Transverse colon (tissue), 4 donors: ENCODE measurements around the gene GAB2. TPM values are rescaled to one million over a fixed set of nuclear protein-coding genes. Genes with fewer than 3 reads are reported as not detected.

Source experiments
- DNase-seq: peaks from one replicate; pipeline ENCODE4 v3.0.0-alpha.2; 2019
- H3K27ac ChIP-seq, 4 donors: fragments of 200-600 bp; sonication (generic); 2 replicates each; pipeline ENCODE4 v1.5.1; 2016 to 2018; ENCODE audit warnings: inconsistent platforms in 4 of 4
- H3K27me3 ChIP-seq: fragments of 200-600 bp; sonication (generic); 2 replicates; pipeline ENCODE4 v1.5.1; 2017; ENCODE audit warnings: inconsistent platforms
- H3K36me3 ChIP-seq, 4 donors: fragments of 200-600 bp; sonication (generic); 2 replicates each; pipeline ENCODE4 v1.5.1; 2017 to 2019; ENCODE audit warnings: inconsistent platforms in 4 of 4
- H3K4me1 ChIP-seq, 4 donors: fragments of 200-600 bp; sonication (generic); 2 replicates each; pipeline ENCODE4 v1.5.1; 2017 to 2020; ENCODE audit warnings: inconsistent platforms in 4 of 4
- H3K4me3 ChIP-seq, 4 donors: fragments of 200-600 bp; sonication (generic); 1 replicate in 1 of 4; 2 replicates in 3 of 4; pipeline versions ENCODE4 v1.5.1 to v1.6.1; 2017 to 2019; ENCODE audit warnings: inconsistent platforms in 4 of 4
- H3K9me3 ChIP-seq, 2 donors: fragments of 200-600 bp; sonication (generic); 2 replicates each; pipeline ENCODE4 v1.5.1; 2017 to 2019; ENCODE audit warnings: inconsistent platforms in 2 of 2
- EP300 ChIP-seq: sonication (generic); formaldehyde crosslinking; IDR thresholded peaks from one replicate; pipeline ENCODE4 v1.6.1; 2017; ENCODE audit warnings: antibody characterized with exemption, low read depth
- POLR2A ChIP-seq: fragments of 450-650 bp; IDR thresholded peaks from one replicate; pipeline ENCODE4 v1.6.1; 2016; ENCODE audit warnings: antibody characterized with exemption, mild to moderate bottlenecking, moderate library complexity
- POLR2AphosphoS5 ChIP-seq, 3 donors: sonication (generic); formaldehyde crosslinking; IDR thresholded peaks; one replicate each; pipeline ENCODE4 v1.6.1; 2016; ENCODE audit warnings: antibody characterized with exemption in 3 of 3
- WGBS, 2 donors: methylation state at CpG; one replicate each; pipeline ENCODE4 v1.1.5; 2018; ENCODE audit warnings: low coverage in 1 of 2; 5-methylcytosine and 5-hydroxymethylcytosine counted together
- in situ Hi-C, 4 donors: fragments of 200-750 bp; cut with MboI; loops; one replicate each; pipeline versions ENCODE4 v1.15.0 to v1.15.1; 2017; ENCODE audit warnings: low sequenced_read_pairs in 3 of 4, low pct_ligation_motif_present in 1 of 4, low pct_unique_long_range_greater_than_20kb in 1 of 4
- intact Hi-C: fragments of 100-400 bp; cut with DNase I; formaldehyde crosslinking; loops from one replicate; pipeline ENCODE4 v1.15.1; 2023; ENCODE audit warnings: low total_unique reads
- total RNA-seq, 4 donors: library from RNA; depleted of rRNA; stranded (reverse); fragments of >200 nt; gene quantifications; one replicate each; pipeline ENCODE4 v1.1.0, GENCODE V29; 2016
- TF ChIP-seq, protein P1 (sequence below), 5 experiments: fragments of 200-600 bp in 3 of 5; fragments of 450-650 bp in 2 of 5; sonication (generic) in 3 of 5; IDR thresholded peaks; 1 replicate in 2 of 5; 2 replicates in 3 of 5; pipeline ENCODE4 v1.5.1; 2016 to 2017; ENCODE audit warnings: antibody characterized with exemption in 5 of 5, inconsistent platforms in 3 of 5, mild to moderate bottlenecking in 2 of 5, moderate library complexity in 1 of 5

GAB2 gene
- total RNA-seq, 4 donors from 2014 or later = 5.8 to 35.7 (median 22.9) TPM

GRCh38 chr11:78350091-78350645, 67.5 kb downstream of the GAB2 start:
- in situ Hi-C loops (no loop called here), intact Hi-C loops (no loop called here)
- DNase-seq = peak; percentile 19
- 1 to 11% methylated on average over 4 to 6 of the region's 6 CpGs for WGBS, 2 donors
- Histone ChIP-seq H3K27me3 (no peaks in the 10 kb centered on the region), H3K4me1 (peaks cover 20 to 87% (median 38%) of the 10 kb centered on the region in 4 donors), H3K27ac (peak overlapping the region; percentile 79 to 87 (median 82)), H3K36me3 (no peaks in the 10 kb centered on the region), H3K4me3 (peak overlapping the region in 3 of 4 donors; percentile 4 to 33 (median 8)), H3K9me3 (no peaks in the 10 kb centered on the region)
- TF ChIP-seq EP300 = no peak
- no peak for TF ChIP-seq POLR2A
- TF ChIP-seq, protein P1, sequence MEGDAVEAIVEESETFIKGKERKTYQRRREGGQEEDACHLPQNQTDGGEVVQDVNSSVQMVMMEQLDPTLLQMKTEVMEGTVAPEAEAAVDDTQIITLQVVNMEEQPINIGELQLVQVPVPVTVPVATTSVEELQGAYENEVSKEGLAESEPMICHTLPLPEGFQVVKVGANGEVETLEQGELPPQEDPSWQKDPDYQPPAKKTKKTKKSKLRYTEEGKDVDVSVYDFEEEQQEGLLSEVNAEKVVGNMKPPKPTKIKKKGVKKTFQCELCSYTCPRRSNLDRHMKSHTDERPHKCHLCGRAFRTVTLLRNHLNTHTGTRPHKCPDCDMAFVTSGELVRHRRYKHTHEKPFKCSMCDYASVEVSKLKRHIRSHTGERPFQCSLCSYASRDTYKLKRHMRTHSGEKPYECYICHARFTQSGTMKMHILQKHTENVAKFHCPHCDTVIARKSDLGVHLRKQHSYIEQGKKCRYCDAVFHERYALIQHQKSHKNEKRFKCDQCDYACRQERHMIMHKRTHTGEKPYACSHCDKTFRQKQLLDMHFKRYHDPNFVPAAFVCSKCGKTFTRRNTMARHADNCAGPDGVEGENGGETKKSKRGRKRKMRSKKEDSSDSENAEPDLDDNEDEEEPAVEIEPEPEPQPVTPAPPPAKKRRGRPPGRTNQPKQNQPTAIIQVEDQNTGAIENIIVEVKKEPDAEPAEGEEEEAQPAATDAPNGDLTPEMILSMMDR (IDR thresholded peaks at IDR 0.05) = no peak
- TF ChIP-seq POLR2AphosphoS5 (IDR thresholded peaks at IDR 0.05) = no peak

GRCh38 chr11:78349624-78350023, 68.0 kb downstream of the GAB2 start:
- H3K27me3 ChIP-seq = no peaks in the 10 kb centered on the region
- peaks cover 20 to 83% (median 36%) of the 10 kb centered on the region in 4 donors for H3K4me1 ChIP-seq
- no peaks in the 10 kb centered on the region for H3K9me3 ChIP-seq
- intact Hi-C loops = no loop called here
- WGBS, 2 donors = 21 to 45% methylated on average over 3 of the region's 3 CpGs
- peak overlapping the region; percentile 79 to 87 (median 82) for H3K27ac ChIP-seq
- TF ChIP-seq POLR2A (no peak), POLR2AphosphoS5 (IDR thresholded peaks at IDR 0.05) (no peak), EP300 (no peak)
- TF ChIP-seq, protein P1 (IDR thresholded peaks at IDR 0.05) = no peak
- no peaks in the 10 kb centered on the region for H3K36me3 ChIP-seq
- no peak for DNase-seq
- in situ Hi-C loops = no loop called here
- peak overlapping the region in 1 of 4 donors; percentile 33 for H3K4me3 ChIP-seq

GRCh38 chr11:78349114-78349513, 68.5 kb downstream of the GAB2 start:
- H3K36me3 ChIP-seq = no peaks in the 10 kb centered on the region
- peaks cover 20 to 79% (median 35%) of the 10 kb centered on the region in 4 donors for H3K4me1 ChIP-seq
- no peaks in the 10 kb centered on the region for H3K9me3 ChIP-seq
- H3K27ac ChIP-seq = peak overlapping the region; percentile 79 to 87 (median 82)
- DNase-seq = no peak
- in situ Hi-C loops (no loop called here), intact Hi-C loops (no loop called here)
- 42 to 49% methylated on average over 3 of the region's 3 CpGs for WGBS, 2 donors
- TF ChIP-seq EP300 (no peak), POLR2AphosphoS5 (IDR thresholded peaks at IDR 0.05) (no peak), POLR2A (no peak)
- TF ChIP-seq, protein P1 (IDR thresholded peaks at IDR 0.05) = no peak
- H3K27me3 ChIP-seq = no peaks in the 10 kb centered on the region
- no peak overlapping the region for H3K4me3 ChIP-seq

DNA sequence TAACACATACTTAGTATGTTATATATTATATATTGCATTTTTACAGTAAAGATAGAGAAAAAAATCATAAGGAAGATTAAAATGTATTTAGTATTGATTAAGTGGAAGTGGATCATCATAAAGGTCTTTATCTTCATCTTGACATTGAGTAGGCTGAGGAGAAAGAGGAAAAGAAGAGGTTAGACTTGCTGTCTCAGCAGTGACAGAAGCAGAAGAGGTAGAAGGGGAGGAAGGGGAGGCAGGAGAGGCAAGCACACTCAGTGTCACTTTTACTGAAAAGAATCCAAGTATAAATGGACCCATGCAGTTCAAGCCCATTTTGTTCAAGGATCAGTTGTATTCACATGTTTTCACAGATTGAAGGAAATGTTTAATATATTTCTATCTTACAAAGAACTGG, 69.7 kb downstream of the GAB2 start:
- no peak for DNase-seq
- H3K4me1 ChIP-seq = peaks cover 20 to 77% (median 35%) of the 10 kb centered on the region in 4 donors
- in situ Hi-C loops = no loop called here
- no peaks in the 10 kb centered on the region for H3K27me3 ChIP-seq
- no peak overlapping the region for H3K4me3 ChIP-seq
- TF ChIP-seq, protein P1 (IDR thresholded peaks at IDR 0.05) = no peak
- TF ChIP-seq POLR2A (no peak), EP300 (no peak), POLR2AphosphoS5 (IDR thresholded peaks at IDR 0.05) (no peak)
- intact Hi-C loops = no loop called here
- H3K36me3 ChIP-seq = no peaks in the 10 kb centered on the region
- no peak overlapping the region for H3K27ac ChIP-seq
- no peaks in the 10 kb centered on the region for H3K9me3 ChIP-seq
